Tibial nerve (tissue), 4 donors: ENCODE results near the gene STMP1.

Experiments used
- EP300 ChIP-seq, 2 donors: sonication (generic); formaldehyde crosslinking; IDR thresholded peaks; one replicate each; pipeline ENCODE4 v1.6.1; 2017; ENCODE audit warnings: antibody characterized with exemption in 2 of 2, mild to moderate bottlenecking in 1 of 2
- POLR2A ChIP-seq, 2 donors: fragments of 450-650 bp; IDR thresholded peaks; one replicate each; pipeline ENCODE4 v1.6.1; 2017; ENCODE audit warnings: antibody characterized with exemption in 2 of 2, mild to moderate bottlenecking in 2 of 2, moderate library complexity in 2 of 2
- TF ChIP-seq, protein P1 (sequence below), 5 experiments: fragments of 200-600 bp in 3 of 5; fragments of 450-650 bp in 2 of 5; sonication (generic) in 3 of 5; IDR thresholded peaks; one replicate each; pipeline ENCODE4 v1.5.1; 2016 to 2019; ENCODE audit warnings: antibody characterized with exemption in 5 of 5, mild to moderate bottlenecking in 3 of 5, moderate library complexity in 2 of 5

- TF ChIP-seq, protein P1, sequence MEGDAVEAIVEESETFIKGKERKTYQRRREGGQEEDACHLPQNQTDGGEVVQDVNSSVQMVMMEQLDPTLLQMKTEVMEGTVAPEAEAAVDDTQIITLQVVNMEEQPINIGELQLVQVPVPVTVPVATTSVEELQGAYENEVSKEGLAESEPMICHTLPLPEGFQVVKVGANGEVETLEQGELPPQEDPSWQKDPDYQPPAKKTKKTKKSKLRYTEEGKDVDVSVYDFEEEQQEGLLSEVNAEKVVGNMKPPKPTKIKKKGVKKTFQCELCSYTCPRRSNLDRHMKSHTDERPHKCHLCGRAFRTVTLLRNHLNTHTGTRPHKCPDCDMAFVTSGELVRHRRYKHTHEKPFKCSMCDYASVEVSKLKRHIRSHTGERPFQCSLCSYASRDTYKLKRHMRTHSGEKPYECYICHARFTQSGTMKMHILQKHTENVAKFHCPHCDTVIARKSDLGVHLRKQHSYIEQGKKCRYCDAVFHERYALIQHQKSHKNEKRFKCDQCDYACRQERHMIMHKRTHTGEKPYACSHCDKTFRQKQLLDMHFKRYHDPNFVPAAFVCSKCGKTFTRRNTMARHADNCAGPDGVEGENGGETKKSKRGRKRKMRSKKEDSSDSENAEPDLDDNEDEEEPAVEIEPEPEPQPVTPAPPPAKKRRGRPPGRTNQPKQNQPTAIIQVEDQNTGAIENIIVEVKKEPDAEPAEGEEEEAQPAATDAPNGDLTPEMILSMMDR (IDR thresholded peaks at IDR 0.05): no peak
- TF ChIP-seq POLR2A (IDR thresholded peaks at IDR 0.05): no peak
- TF ChIP-seq EP300 (IDR thresholded peaks at IDR 0.05): no peak
These were observed 45.7 kb downstream of the STMP1 start for GRCh38 chr7:135708041-135708440.
